Iris pigment epithelial cell (primary cell): Measurements from ENCODE around the gene P2RX1.

Source experiments
- DNase-seq: peaks from one replicate; pipeline ENCODE4 v3.0.0-alpha.2; 2011; ENCODE audit warnings: low read depth

The P2RX1 gene

DNA sequence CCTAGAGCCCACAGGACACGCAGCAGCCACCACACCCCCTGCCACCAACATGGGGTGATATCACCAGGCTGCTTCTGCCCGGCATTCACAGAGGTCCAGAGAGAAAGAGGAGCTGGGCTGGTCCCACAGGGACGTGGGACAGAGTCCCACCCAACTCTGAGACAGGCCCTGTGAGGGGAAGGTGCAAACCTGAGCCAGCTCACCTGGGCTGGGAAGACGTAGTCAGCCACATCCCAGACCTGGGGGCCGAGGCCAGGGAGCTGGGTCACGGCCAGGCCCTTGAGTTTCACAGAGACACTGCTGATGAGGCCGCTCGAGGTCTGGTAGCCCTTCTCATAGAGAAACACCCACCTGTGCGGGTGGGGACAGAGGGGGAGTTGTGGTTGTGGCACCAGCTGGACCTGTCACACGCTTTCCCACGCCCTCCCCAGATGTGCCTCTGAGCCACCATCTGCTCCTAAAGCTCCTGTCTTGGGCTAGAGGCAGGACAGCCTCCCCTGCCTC is 11.2 kb downstream of the P2RX1 start:
- no peak for DNase-seq

- no peak for DNase-seq
Measured at GRCh38 chr17:3904501-3904900, 11.8 kb downstream of the P2RX1 start.

- no peak for DNase-seq
Measured at GRCh38 chr17:3903881-3904290, 12.4 kb downstream of the P2RX1 start.

DNA sequence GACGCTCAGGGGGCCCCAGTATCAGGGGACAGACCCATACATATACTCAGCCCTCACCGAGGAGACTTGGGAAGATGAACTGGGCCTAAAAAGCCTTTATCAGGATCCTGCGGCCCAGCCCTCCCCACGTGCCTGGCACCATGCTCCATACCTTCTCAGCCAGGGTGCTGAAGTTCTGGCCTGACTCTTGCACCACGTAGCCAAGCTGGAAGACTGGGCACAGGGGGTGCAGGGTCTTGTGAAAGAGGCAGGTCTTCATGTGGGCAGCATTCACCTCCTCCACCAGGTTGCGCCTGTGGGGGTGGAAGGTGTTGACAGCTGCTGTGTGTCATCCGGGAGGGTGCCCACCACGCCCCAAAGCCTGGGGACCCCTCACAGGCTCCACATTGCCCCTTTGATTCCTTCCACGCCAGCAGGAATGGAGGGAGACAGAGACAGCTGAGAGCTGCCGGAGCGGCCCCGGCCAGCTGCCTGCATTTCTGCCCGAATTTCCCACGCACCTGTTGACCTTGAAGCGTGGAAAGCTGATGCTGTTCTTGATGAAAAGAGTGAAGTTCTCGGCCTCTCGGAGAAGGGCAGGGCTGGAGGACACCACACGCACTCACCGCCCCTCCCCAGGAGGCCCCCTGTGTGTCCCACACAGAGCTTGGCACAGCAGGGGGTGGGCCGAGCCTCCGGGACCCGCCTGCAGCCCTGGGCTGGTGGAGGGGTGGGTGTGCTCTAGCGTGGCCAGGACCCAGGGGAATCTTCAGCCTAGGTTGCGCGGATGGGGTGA is 13.0 kb downstream of the P2RX1 start:
- DNase-seq = no peak

- no peak for DNase-seq
Measured at GRCh38 chr17:3900646-3901045, 15.6 kb downstream of the P2RX1 start.

GRCh38 chr17:3897731-3898130 is 18.5 kb downstream of the P2RX1 start:
- no peak for DNase-seq

GRCh38 chr17:3896968-3897235 is 19.4 kb downstream of the P2RX1 start:
- no peak for DNase-seq

DNA sequence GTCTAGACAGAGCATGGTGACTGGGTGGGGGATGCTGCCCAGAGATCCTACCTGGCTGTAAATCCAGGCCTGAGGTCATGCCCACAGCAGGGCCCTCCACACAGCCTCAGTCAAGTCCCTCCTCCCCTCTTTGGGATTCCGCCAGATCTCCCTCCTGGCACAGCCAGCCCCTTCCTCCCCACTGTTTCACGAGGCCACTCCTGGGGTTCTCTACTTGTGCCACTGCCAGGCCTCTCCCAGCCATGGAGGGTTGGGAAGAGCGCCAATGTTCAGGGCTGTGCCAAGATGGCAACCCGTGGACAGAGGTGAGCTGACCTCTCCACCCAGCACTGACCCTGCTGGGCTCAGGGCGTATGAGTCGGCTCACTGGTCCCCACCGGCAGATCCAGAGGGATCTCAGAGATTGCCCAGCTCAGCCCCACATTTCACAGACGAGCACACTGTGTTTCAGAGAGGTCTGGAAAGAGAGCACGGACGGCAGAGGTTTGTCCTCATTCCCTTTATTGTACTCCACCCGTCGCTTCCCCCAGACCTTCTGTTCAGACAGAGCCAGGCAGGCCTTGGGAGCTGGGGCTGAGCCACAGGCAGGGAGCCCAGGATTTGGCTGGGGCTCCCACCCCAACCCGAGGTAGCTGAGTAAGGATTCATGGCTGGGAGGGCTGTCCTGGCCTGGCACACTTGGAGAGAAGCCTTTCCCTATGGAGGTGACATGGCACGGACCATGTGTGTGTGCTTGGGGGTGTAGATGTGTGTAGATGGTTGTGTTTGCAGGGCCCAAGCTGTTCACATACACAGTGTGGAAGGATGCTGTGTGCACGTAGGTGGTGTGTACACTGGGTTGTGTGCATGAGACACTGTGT is 19.9 kb downstream of the P2RX1 start:
- no peak for DNase-seq

DNA sequence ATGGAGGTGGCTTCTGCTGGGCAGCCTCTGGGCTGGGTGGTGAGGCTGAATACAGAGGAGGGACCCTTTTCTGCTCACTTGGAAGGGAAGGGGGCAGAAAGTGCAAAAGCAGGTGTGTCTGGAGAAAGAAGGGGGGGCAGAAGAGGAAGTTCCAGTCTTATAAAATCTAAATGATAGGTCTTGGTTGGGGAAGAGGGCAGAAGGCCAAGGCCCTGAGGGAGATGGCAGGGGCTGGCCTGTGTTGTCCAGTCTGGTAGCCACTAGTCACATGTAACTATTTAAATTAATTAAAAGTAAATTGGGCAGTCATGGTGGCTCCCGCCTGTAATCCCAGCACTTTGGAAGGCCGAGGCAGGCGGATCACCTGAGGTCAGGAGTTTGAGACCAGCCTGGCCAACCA is 20.9 kb downstream of the P2RX1 start:
- DNase-seq = no peak

GRCh38 chr17:3894911-3895343 is 21.3 kb downstream of the P2RX1 start:
- peak; percentile 38 for DNase-seq

- DNase-seq = no peak
Measured at GRCh38 chr17:3894188-3894587, 22.1 kb downstream of the P2RX1 start.

DNA sequence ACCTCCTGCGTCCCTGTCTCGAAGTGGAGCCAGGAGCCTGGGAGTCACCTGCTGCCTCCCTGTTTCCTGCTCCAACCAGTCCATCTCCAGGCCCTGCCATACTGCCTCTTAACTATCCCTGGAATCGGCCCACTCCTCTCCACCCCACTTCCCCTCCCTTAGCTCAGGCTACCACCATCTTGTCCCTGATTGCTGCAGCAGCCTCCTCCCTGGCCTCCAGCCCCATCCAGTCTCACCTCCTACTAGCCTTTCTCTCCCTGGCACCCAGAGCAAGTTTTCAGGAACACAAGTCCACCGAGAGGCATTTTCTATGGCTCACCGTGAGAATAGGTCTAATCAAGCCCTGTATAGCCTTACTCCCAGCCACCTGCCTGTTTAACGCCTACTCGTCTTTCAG is 22.5 kb downstream of the P2RX1 start:
- no peak for DNase-seq

- peak; percentile 79 for DNase-seq
Measured at GRCh38 chr17:3893003-3893719, 23.1 kb downstream of the P2RX1 start, which contains the start of gene CAMKK1. CAMKK1 (minus strand) TSS chr17:3893053; CDS start chr17:3885687, 7,366 bp downstream.

DNA sequence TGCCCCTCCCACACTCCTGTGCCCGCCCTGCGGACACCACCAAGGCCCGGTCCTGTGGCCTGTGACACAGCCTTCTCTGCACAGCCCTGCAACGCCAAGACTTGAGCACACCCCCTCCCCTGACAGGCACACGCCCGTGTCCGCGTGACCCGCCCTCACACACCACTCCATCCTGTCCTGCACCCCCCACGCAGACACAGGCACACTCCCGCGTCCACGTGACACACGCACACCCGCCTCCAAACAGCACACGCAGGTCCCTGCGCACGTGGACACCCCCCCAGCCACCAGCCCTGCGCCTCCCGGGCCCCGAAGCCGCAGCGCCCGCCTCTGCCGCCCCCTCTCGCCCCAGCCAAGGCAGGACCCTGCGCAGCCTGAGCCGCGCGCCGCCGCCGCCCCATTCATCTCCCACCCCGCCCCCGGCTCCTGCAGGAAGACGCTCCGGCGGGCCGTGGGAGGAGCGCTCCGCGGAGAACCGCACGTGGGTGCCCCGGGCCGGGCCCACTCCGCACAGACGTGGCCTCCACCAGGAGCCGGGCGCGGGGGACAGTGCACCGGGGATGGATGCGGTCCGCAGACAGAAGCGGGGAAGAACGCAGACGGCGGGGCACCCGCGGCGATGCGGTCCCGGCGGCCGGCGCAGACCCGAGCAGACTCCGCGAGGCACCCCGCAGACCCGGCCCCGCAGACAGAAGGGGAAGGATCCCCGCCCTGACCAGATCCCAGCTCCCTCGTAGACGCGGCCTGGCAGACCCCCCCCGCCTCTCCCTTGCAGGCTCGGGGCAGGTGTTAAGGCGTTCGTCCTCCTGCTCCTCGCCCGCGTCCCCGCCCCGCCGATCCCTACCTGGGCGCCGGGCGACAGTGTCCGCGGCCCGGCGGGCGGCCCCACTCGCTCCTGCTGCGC is 23.9 kb downstream of the P2RX1 start:
- peak; percentile 57 for DNase-seq

DNA sequence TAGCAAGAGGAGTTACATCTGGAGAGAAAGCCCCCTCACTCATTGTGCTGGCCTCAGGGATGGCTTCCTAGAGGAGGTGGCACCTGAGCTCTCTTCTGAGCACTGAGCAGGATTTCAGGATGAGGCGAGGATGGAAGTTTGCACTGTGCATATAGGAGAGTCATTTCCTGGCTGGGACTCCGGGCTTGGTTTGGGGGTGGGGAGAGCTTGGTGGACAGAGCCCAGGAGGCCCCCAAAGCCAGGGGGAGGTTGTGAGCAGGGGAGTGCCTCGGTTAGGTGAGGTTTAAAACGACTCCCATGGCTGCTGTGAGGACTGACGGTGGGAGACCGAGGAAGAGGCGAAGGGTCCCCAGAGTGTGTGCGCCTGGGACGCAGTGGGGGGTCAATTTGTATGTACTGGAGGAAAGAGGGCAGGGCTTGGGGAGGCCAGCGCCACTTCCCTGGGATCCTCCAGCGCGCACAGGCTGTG is 24.6 kb downstream of the P2RX1 start:
- peak; percentile 9 for DNase-seq

DNA sequence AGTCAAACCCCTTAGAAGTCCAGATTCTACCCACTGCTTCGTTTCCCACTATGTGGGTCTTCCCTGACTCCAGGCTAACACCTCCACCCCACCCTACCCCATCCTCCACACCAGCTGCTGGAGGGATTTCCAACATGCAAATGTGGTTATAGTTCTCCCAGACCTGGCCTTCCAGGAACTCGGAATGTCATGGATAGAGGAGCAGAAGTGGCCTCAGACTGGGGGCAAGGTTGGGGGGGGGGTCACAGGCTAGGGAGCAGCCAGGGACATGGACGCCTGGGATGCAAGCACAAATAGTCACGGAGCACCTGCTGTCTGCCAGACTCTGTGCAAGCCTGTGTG is 25.4 kb downstream of the P2RX1 start:
- no peak for DNase-seq

GRCh38 chr17:3890082-3890877 is 26.0 kb downstream of the P2RX1 start:
- DNase-seq = peak; percentile 83

GRCh38 chr17:3889325-3890012 is 26.8 kb downstream of the P2RX1 start:
- peak; percentile 4 for DNase-seq

DNA sequence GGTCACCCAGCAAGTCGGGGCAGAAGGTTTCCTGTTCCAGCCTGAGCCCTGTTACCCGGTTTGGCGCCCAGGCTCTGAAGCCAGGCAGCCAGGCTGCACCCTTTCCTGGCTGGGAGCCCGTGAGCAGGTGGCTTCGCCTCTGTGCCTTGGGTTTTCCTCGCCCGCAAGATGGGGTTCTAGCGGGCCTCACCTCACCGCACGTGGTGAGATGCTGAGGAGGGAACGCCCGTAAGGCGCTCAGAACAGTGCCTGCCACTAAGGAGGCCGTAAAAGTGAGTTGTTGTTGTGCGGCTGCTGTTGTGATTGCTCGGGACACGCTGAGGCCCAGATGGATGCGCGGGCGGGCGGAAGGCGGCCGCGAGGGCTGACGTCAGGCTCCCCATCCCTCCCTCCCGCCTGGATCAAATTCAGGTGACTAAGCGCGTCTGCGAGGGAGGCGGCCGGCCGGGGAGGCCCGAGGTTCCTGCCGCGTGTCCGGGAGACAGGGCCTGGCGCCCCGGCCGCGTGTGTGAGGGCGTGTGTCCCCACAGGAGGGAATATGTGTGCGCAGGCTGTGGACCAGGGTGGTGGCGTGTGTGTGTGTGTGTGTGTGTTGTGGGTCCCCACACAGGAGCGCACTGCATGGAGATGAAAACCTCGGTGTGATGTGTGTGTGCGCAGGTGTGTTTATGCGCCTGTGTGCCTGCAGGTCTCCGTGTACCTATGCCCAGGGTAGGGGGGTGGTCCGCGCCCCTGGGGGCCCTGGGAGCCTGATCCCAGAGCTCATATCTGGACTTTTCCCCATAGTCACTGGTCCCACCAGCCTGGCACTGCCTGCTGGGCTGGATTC is 27.7 kb downstream of the P2RX1 start:
- peak; percentile 96 for DNase-seq
